Stimulated activated memory B cell treated with anti-CD40 and anti-IgM and Interleukin-4, amounts not matched to agents 10 μg/mL and 1 μg/mL and 100 μg/mL, for 72 hours (primary cell): ENCODE results near the gene KATNB1.

Experiments used
- ATAC-seq: fragments of 150-1000 bp; cut with Tn5 transposase; 2 replicates; pipeline ENCODE4 v1.10.0; 2021
- H3K27ac Mint-ChIP-seq: one replicate; pipeline ENCODE4 v1.8.0; 2022; ENCODE audit warnings: mild to moderate bottlenecking, mixed read lengths
- H3K27me3 Mint-ChIP-seq: one replicate; pipeline ENCODE4 v1.8.0; 2022; ENCODE audit warnings: mixed read lengths
- H3K36me3 Mint-ChIP-seq: one replicate; pipeline ENCODE4 v1.8.0; 2022; ENCODE audit warnings: mixed read lengths
- H3K4me1 Mint-ChIP-seq: one replicate; pipeline ENCODE4 v1.8.0; 2022; ENCODE audit warnings: mixed read lengths
- H3K4me3 Mint-ChIP-seq: one replicate; pipeline ENCODE4 v1.8.0; 2022; ENCODE audit warnings: mild to moderate bottlenecking, moderate library complexity, mixed read lengths
- H3K9me3 Mint-ChIP-seq: one replicate; pipeline ENCODE4 v1.8.0; 2022; ENCODE audit warnings: mixed read lengths

Gene KATNB1

GRCh38 chr16:57800200-57801097 lies 64.9 kb downstream of the KATNB1 start:
- no peaks in the 10 kb centered on the region for H3K9me3 Mint-ChIP-seq
- ATAC-seq, result no peak
- H3K27ac Mint-ChIP-seq, result no peak overlapping the region
- no peaks in the 10 kb centered on the region for H3K36me3 Mint-ChIP-seq
- H3K4me3 Mint-ChIP-seq, result no peak overlapping the region
- peaks cover 69% of the 10 kb centered on the region for H3K27me3 Mint-ChIP-seq
- H3K4me1 Mint-ChIP-seq, result peaks cover 28% of the 10 kb centered on the region

GRCh38 chr16:57801098-57801808 lies 65.7 kb downstream of the KATNB1 start:
- Mint-ChIP-seq H3K9me3 (no peaks in the 10 kb centered on the region), H3K4me3 (no peak overlapping the region), H3K36me3 (no peaks in the 10 kb centered on the region), H3K4me1 (peaks cover 28% of the 10 kb centered on the region), H3K27me3 (peaks cover 69% of the 10 kb centered on the region), H3K27ac (no peak overlapping the region)
- no peak for ATAC-seq

- Mint-ChIP-seq H3K27me3 (peaks cover 71% of the 10 kb centered on the region), H3K4me3 (no peak overlapping the region), H3K36me3 (no peaks in the 10 kb centered on the region), H3K9me3 (no peaks in the 10 kb centered on the region), H3K4me1 (peaks cover 28% of the 10 kb centered on the region), H3K27ac (no peak overlapping the region)
- peak; percentile 37 for ATAC-seq
Observed at GRCh38 chr16:57801809-57802340, 66.3 kb downstream of the KATNB1 start.

- ATAC-seq, result no peak
- no peaks in the 10 kb centered on the region for H3K9me3 Mint-ChIP-seq
- H3K27me3 Mint-ChIP-seq, result peaks cover 71% of the 10 kb centered on the region
- H3K4me3 Mint-ChIP-seq, result peak within 1 kb of the TSS; percentile 83
- H3K36me3 Mint-ChIP-seq, result no peaks in the 10 kb centered on the region
- peaks cover 28% of the 10 kb centered on the region for H3K4me1 Mint-ChIP-seq
- H3K27ac Mint-ChIP-seq, result peak within 1 kb of the TSS; percentile 24
Observed at GRCh38 chr16:57802341-57803133, 67.0 kb downstream of the KATNB1 start, which contains the start of gene KIFC3. TSS of gene KIFC3 (minus strand) at chr16:57802491. CDS start at chr16:57798243, 4,248 bp downstream.

GRCh38 chr16:57803134-57803990 lies 67.8 kb downstream of the KATNB1 start:
- Mint-ChIP-seq H3K9me3 (no peaks in the 10 kb centered on the region), H3K36me3 (no peaks in the 10 kb centered on the region), H3K4me3 (peak overlapping the region; percentile 83), H3K27ac (no peak overlapping the region), H3K27me3 (peaks cover 70% of the 10 kb centered on the region), H3K4me1 (peaks cover 32% of the 10 kb centered on the region)
- no peak for ATAC-seq

GRCh38 chr16:57804111-57804837 lies 68.7 kb downstream of the KATNB1 start:
- Mint-ChIP-seq H3K4me3 (no peak overlapping the region), H3K9me3 (no peaks in the 10 kb centered on the region), H3K27ac (no peak overlapping the region), H3K4me1 (peaks cover 36% of the 10 kb centered on the region), H3K36me3 (no peaks in the 10 kb centered on the region), H3K27me3 (peaks cover 61% of the 10 kb centered on the region)
- no peak for ATAC-seq

- no peaks in the 10 kb centered on the region for H3K9me3 Mint-ChIP-seq
- peaks cover 30% of the 10 kb centered on the region for H3K4me1 Mint-ChIP-seq
- peaks cover 61% of the 10 kb centered on the region for H3K27me3 Mint-ChIP-seq
- no peaks in the 10 kb centered on the region for H3K36me3 Mint-ChIP-seq
- no peak for ATAC-seq
- no peak overlapping the region for H3K4me3 Mint-ChIP-seq
- no peak overlapping the region for H3K27ac Mint-ChIP-seq
Observed at GRCh38 chr16:57805176-57805575, 69.6 kb downstream of the KATNB1 start.
